HTERT RPE-1 (cell line): Measurements from ENCODE around the gene VAV2.
"Not testable (repeated sequence)": the region's sequence is repeated elsewhere in the genome, so short reads cannot be mapped to it uniquely, and the experiment has no call there.

Experiments used
- in situ Hi-C: fragments of 300-500 bp; cut with MboI; formaldehyde crosslinking; loops from 4 replicates; pipeline ENCODE4 v1.14.3; 2020; ENCODE audit warnings: low sequenced_read_pairs

The VAV2 gene

GRCh38 chr9:133996531-133997520 is 4.7 kb upstream of the VAV2 start:
- in situ Hi-C loops, result no loop called here

- in situ Hi-C loops, result no loop called here
Measured at GRCh38 chr9:133995012-133995896, 3.1 kb upstream of the VAV2 start.

GRCh38 chr9:133994353-133995011 is 2.4 kb upstream of the VAV2 start:
- in situ Hi-C loops, result no loop called here

- in situ Hi-C loops, result no loop called here
Measured at GRCh38 chr9:133993635-133994253, 1.6 kb upstream of the VAV2 start.

GRCh38 chr9:133992780-133993634 is 883 bp upstream of the VAV2 start:
- in situ Hi-C loops, result no loop called here

GRCh38 chr9:133991214-133991921 is 756 bp downstream of the VAV2 start:
- in situ Hi-C loops, result no loop called here

GRCh38 chr9:133990366-133991213 is 1.5 kb downstream of the VAV2 start:
- in situ Hi-C loops, result no loop called here

- in situ Hi-C loops, result no loop called here
Measured at GRCh38 chr9:133989625-133990365, 2.3 kb downstream of the VAV2 start.

GRCh38 chr9:133988771-133989170 is 3.4 kb downstream of the VAV2 start:
- in situ Hi-C loops, result not testable (repeated sequence)

- in situ Hi-C loops, result no loop called here
Measured at GRCh38 chr9:133987946-133988665, 4.0 kb downstream of the VAV2 start.

- in situ Hi-C loops, result no loop called here
Measured at GRCh38 chr9:133987446-133987788, 4.7 kb downstream of the VAV2 start.

- in situ Hi-C loops, result no loop called here
Measured at GRCh38 chr9:133986774-133987445, 5.2 kb downstream of the VAV2 start.

- in situ Hi-C loops, result no loop called here
Measured at GRCh38 chr9:133986061-133986460, 6.1 kb downstream of the VAV2 start.

GRCh38 chr9:133982971-133983720 is 9.0 kb downstream of the VAV2 start:
- in situ Hi-C loops, result no loop called here

GRCh38 chr9:133981958-133982681 is 10.0 kb downstream of the VAV2 start:
- in situ Hi-C loops, result no loop called here
